Measurements from ENCODE around the gene TEDDM1. TPM values are rescaled to one million over a fixed set of nuclear protein-coding genes. Genes with fewer than 3 reads are reported as not detected.
A peak's percentile ranks its signal among the peaks of the same experiment; 100 is the strongest.
"Not testable (repeated sequence)": the region's sequence is repeated elsewhere in the genome, so short reads cannot be mapped to it uniquely, and the experiment has no call there.

TEDDM1 gene, protein sequence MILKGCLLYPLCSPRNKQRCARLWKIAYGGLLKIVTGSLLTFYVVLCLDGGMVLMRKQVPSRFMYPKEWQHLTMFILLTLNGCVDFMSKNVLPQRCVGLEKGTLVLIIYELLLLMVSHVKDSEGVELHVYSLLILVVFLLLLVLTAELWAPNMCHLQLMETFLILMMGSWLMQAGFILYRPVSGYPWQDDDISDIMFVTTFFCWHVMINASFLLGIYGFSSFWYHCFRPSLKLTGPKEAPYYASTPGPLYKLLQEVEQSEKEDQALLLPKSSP
- total RNA-seq = not detected in 2 replicates

DNA sequence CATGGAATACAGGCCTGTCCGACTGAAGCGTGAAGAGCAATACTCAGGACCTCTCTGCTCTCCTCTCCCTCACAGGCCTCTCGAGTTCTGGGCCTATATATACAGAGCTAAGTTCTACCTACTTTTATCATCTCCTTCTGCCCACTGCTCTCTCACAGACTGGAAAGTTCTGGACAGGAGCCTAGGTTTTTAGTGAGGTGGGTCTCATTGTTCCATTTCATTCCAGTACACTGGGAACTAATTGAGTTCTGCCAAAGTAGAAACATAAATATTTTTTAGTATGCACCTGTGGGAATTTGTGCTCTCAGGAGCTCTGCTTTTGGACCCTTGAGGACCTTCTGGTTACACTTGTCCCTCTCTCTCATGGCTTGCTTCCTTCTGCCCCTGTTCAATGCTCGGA lies at the start of gene TEDDM1:
TEDDM1 (minus strand) TSS at position 101 of the 400 bp plus-strand sequence. CDS start 182 bp downstream, outside the sequence.
- TF ChIP-seq, protein P1, sequence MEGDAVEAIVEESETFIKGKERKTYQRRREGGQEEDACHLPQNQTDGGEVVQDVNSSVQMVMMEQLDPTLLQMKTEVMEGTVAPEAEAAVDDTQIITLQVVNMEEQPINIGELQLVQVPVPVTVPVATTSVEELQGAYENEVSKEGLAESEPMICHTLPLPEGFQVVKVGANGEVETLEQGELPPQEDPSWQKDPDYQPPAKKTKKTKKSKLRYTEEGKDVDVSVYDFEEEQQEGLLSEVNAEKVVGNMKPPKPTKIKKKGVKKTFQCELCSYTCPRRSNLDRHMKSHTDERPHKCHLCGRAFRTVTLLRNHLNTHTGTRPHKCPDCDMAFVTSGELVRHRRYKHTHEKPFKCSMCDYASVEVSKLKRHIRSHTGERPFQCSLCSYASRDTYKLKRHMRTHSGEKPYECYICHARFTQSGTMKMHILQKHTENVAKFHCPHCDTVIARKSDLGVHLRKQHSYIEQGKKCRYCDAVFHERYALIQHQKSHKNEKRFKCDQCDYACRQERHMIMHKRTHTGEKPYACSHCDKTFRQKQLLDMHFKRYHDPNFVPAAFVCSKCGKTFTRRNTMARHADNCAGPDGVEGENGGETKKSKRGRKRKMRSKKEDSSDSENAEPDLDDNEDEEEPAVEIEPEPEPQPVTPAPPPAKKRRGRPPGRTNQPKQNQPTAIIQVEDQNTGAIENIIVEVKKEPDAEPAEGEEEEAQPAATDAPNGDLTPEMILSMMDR (IDR thresholded peaks at IDR 0.05; ENCODE audit: insufficient read depth, low read length, severe bottlenecking) = no peak
- FAIRE-seq (no peak), DNase-seq (ENCODE audit: low read depth) (no peak)
- Histone ChIP-seq H3K4me3 (ENCODE audit: low read depth, low read length) (no peak within 1 kb of the TSS), H3K27me3 (ENCODE audit: control insufficient read depth, insufficient read depth, low read length) (no peaks in the 10 kb centered on the region), H3K36me3 (ENCODE audit: control insufficient read depth, insufficient read depth, low read length) (no peaks in the 10 kb centered on the region)

DNA sequence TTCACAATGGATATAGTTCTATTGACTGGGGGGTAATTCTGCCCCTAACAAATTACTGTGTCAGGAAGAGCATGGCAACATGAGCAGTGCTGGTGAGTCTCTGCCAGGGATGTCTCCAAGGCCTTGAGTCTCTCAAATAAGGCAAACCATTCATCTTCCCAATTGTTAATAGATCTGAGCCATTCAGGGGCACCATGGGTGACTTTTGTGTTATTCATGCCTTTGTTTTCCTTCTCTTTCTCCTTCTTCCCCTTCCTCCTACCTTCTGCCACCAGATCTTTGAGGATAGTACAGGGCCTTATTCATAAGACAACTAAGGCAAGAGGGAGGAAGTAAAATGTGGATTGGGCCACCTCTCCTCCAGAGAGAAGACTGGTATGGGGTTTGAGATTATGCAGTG lies 49.6 kb upstream of the TEDDM1 start, which contains the start of gene RGSL1:
RGSL1 (plus strand) TSS at position 60 of the 400 bp plus-strand sequence; CDS start at position 80, 20 bp downstream.
- Histone ChIP-seq H3K27me3 (ENCODE audit: control insufficient read depth, insufficient read depth, low read length) (no peaks in the 10 kb centered on the region), H3K4me3 (ENCODE audit: low read depth, low read length) (no peak within 1 kb of the TSS), H3K36me3 (ENCODE audit: control insufficient read depth, insufficient read depth, low read length) (no peaks in the 10 kb centered on the region)
- FAIRE-seq (no peak), DNase-seq (ENCODE audit: low read depth) (no peak)
- TF ChIP-seq, protein P1 (IDR thresholded peaks at IDR 0.05; ENCODE audit: insufficient read depth, low read length, severe bottlenecking) = no peak

DNA sequence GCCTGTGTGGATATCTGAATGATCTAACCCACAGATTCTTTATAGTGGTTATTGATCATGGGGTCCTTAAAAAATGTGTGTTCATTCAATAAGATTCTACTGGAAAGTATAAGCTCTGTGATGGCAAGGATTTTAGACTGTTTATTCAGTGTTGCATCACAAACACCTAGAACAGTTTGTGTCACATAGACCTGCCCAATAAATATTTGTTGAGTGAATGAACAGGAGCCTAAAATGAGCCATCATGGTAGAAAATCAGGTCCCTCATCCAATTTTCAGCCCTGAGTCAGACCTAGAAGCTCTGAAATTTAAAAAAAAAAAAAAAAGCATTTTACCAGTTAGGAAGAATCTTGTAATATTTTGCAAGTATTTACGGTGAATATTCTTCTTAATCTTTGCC lies 47.2 kb upstream of the TEDDM1 start:
- FAIRE-seq = no peak
- Histone ChIP-seq H3K27me3 (ENCODE audit: control insufficient read depth, insufficient read depth, low read length) (no peaks in the 10 kb centered on the region), H3K36me3 (ENCODE audit: control insufficient read depth, insufficient read depth, low read length) (no peaks in the 10 kb centered on the region), H3K4me3 (ENCODE audit: low read depth, low read length) (no peak overlapping the region)
- no peak for DNase-seq (ENCODE audit: low read depth)
- TF ChIP-seq, protein P1 (IDR thresholded peaks at IDR 0.05; ENCODE audit: insufficient read depth, low read length, severe bottlenecking) = no peak

DNA sequence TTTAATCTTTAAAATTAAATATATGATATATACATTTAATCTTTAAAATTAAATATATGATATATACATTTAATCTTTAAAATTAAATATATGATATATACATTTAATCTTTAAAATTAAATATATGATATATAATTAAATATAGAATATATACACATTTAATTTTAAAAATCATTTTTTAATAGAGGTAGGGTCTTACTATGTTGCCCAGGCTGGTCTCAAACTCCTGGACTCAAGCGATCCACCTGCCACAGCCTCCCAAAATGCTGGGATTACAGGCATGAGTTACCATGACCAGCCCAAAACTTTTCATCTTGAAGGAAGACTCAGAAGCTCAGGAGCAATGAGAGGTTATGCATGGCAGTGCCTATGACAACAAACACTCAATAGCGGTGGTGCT lies 46.7 kb upstream of the TEDDM1 start:
- not testable (repeated sequence) for H3K36me3 ChIP-seq (ENCODE audit: control insufficient read depth, insufficient read depth, low read length); FAIRE-seq; H3K4me3 ChIP-seq (ENCODE audit: low read depth, low read length); DNase-seq (ENCODE audit: low read depth); H3K27me3 ChIP-seq (ENCODE audit: control insufficient read depth, insufficient read depth, low read length)

DNA sequence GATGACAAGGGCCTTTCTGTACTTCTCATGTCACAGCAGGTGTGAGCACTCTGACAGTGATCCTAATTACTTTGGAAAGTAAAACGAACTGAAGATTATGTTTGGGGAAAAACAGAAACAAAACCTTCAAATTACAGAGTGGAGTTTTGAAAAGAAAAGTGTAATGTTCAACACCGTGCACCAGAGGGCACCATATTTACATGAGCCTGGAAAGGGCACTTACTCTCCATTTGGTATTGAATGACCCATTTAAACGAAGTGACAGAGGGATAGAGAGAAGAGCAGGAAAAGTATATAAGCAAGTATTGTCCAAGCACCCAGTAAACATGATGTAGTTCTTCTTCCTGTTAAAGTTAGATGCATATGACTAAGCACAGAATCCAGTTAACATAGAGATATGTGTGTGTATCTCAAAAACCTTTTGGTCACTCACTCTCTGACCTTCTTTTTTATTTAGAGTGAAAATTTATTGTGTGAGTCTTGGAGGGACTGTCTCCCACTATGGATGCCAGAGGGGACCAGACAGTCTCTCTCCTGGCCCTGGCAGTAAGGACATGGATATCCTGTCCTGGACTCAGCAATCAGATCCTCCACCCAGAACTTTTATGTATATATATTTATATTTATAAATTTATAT lies 45.7 kb upstream of the TEDDM1 start:
- DNase-seq (ENCODE audit: low read depth) (peak; percentile 45), FAIRE-seq (no peak)
- no peaks in the 10 kb centered on the region for H3K27me3 ChIP-seq (ENCODE audit: control insufficient read depth, insufficient read depth, low read length)
- no peaks in the 10 kb centered on the region for H3K36me3 ChIP-seq (ENCODE audit: control insufficient read depth, insufficient read depth, low read length)
- no peak overlapping the region for H3K4me3 ChIP-seq (ENCODE audit: low read depth, low read length)
- TF ChIP-seq, protein P1 (IDR thresholded peaks at IDR 0.05; ENCODE audit: insufficient read depth, low read length, severe bottlenecking) = peak; percentile 69

DNA sequence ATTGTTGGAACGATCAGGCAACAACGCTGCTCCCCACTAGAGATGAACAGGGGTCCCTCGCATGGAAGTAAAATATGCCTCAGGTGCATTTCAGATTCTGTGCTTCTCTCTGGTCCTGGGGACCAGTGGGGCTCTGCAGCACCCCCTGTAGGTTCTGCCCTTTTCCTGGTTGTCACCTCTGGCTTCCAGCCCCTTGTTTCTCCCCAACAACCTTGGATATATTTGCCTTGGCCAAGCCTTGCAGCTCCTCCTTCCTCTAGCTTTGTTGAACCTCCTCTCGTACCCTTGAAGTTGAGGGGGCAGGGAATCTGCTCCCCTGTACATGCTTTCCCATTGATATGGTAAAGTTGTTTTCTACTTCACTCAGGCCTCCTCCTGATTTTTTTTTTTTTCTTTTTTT lies 44.0 kb upstream of the TEDDM1 start:
- no peak overlapping the region for H3K4me3 ChIP-seq (ENCODE audit: low read depth, low read length)
- TF ChIP-seq, protein P1 (IDR thresholded peaks at IDR 0.05; ENCODE audit: insufficient read depth, low read length, severe bottlenecking) = peak; percentile 32
- no peaks in the 10 kb centered on the region for H3K36me3 ChIP-seq (ENCODE audit: control insufficient read depth, insufficient read depth, low read length)
- no peak for FAIRE-seq
- no peak for DNase-seq (ENCODE audit: low read depth)
- H3K27me3 ChIP-seq (ENCODE audit: control insufficient read depth, insufficient read depth, low read length) = no peaks in the 10 kb centered on the region
